Activated CD8-positive, alpha-beta T cell treated with anti-CD3 and anti-CD28 coated beads for 36 hours (primary cell): ENCODE measurements around the gene FAM120B. TPM values are rescaled to one million over a fixed set of nuclear protein-coding genes. Genes with fewer than 3 reads are reported as not detected.

Experiments used
- ATAC-seq: fragments of 200-7000 bp; cut with Tn5 transposase; one replicate; pipeline ENCODE4 v1.10.0; 2021; ENCODE audit warnings: mild to moderate bottlenecking, moderate library complexity
- CTCF ChIA-PET: fragments of 350-600 bp; sonication (Branson Sonifier 250); formaldehyde crosslinking; loops from one replicate; lab custom pipeline; 2021; ENCODE audit warnings: antibody characterized with exemption; lab: Charles Lee
- POLR2A ChIA-PET: fragments of 350-600 bp; sonication (Branson Sonifier 250); formaldehyde crosslinking; loops from one replicate; lab custom pipeline; 2021; ENCODE audit warnings: antibody characterized with exemption; lab: Charles Lee
- DNase-seq: peaks from one replicate; pipeline ENCODE4 v3.0.0-alpha.2; 2020
- H3K27ac Mint-ChIP-seq: one replicate; pipeline ENCODE4 v1.8.0; 2021; ENCODE audit warnings: mild to moderate bottlenecking, mixed read lengths
- H3K27me3 Mint-ChIP-seq: one replicate; pipeline ENCODE4 v1.8.0; 2021; ENCODE audit warnings: mixed read lengths
- H3K36me3 Mint-ChIP-seq: one replicate; pipeline ENCODE4 v1.8.0; 2021; ENCODE audit warnings: low read depth, mixed read lengths
- H3K4me1 Mint-ChIP-seq: one replicate; pipeline ENCODE4 v1.8.0; 2021; ENCODE audit warnings: low read depth, mixed read lengths
- H3K4me3 Mint-ChIP-seq: one replicate; pipeline ENCODE4 v1.8.0; 2021; ENCODE audit warnings: mild to moderate bottlenecking, moderate library complexity, mixed read lengths
- H3K9me3 Mint-ChIP-seq: one replicate; pipeline ENCODE4 v1.8.0; 2021; ENCODE audit warnings: mixed read lengths
- intact Hi-C: fragments of 100-400 bp; cut with micrococcal nuclease; formaldehyde crosslinking; loops from one replicate; pipeline ENCODE4 v1.10.0; 2022
- total RNA-seq, 2 experiments: library from RNA; stranded (reverse); gene quantifications; one replicate each; pipeline ENCODE4 v1.2.3, GENCODE V29; 2021
- TF ChIP-seq, protein P1 (sequence below): fragments of 200-600 bp; IDR thresholded peaks from one replicate; pipeline ENCODE4 v1.8.0; 2022; ENCODE audit warnings: antibody characterized with exemption, mild to moderate bottlenecking

FAM120B gene
- total RNA-seq, 2 experiments from 2014 or later, result 19.0 to 19.5 TPM

- Mint-ChIP-seq H3K9me3 (no peaks in the 10 kb centered on the region), H3K4me1 (peaks cover 18% of the 10 kb centered on the region), H3K36me3 (peaks cover 9% of the 10 kb centered on the region), H3K27me3 (no peaks in the 10 kb centered on the region), H3K4me3 (no peak overlapping the region), H3K27ac (no peak overlapping the region)
- intact Hi-C loops, result no loop called here
- ATAC-seq (no peak), DNase-seq (no peak)
- TF ChIP-seq, protein P1, sequence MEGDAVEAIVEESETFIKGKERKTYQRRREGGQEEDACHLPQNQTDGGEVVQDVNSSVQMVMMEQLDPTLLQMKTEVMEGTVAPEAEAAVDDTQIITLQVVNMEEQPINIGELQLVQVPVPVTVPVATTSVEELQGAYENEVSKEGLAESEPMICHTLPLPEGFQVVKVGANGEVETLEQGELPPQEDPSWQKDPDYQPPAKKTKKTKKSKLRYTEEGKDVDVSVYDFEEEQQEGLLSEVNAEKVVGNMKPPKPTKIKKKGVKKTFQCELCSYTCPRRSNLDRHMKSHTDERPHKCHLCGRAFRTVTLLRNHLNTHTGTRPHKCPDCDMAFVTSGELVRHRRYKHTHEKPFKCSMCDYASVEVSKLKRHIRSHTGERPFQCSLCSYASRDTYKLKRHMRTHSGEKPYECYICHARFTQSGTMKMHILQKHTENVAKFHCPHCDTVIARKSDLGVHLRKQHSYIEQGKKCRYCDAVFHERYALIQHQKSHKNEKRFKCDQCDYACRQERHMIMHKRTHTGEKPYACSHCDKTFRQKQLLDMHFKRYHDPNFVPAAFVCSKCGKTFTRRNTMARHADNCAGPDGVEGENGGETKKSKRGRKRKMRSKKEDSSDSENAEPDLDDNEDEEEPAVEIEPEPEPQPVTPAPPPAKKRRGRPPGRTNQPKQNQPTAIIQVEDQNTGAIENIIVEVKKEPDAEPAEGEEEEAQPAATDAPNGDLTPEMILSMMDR, result no peak
- POLR2A ChIA-PET, result no interaction called here
- CTCF ChIA-PET, result interaction anchor here (1.1 kb wide), 1 partner anchor 541 kb away, joined by 3 read pairs; no protein-coding TSS in a partner anchor
These were observed 66.1 kb downstream of the FAM120B start for GRCh38 chr6:170372380-170373325.

DNA sequence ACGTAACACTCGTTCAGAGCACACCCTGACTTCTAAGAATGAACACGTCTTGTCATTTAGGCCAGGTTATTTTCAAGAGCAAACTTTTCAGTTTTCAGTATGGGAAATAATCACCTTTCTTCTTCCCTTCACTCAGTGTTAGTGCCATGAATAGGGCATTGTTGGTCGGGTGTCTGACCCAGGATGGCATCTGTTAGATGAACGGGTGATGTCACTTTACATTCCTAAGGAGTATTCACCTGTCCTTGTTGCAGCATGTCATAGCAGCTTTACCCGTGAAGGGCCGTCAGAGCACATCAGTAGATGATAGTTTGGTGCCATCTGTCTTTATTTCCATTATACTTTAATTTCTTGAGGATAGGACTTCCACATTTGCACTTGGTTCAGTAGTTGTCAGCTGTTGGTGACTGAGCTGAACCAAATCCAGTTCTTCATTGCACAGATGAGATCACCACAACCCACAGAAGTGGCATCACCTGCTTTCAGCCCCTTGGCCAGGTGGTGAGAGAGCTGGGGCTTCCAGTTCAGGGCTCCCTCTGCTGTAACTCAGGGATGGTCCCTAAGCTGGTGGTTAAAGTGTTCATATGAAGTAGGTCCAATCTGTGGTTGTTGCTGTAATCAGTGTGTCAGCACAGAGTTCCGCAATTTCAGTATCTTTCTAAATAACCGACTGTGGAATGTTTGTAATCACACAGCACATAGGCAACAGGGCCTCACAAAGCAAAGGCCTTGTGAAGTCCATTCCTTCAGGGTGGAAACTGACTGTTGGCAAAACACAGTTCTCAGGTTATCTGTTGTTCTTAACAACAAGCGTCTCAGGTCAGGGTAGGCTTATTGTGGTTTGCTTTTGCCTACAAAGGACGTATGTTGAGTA is 68.2 kb downstream of the FAM120B start:
- ChIA-PET CTCF (no interaction called here), POLR2A (interaction anchor here (0.7 kb wide), 1 partner anchor 11 kb away, joined by 3 read pairs; no protein-coding TSS in a partner anchor)
- ATAC-seq (no peak), DNase-seq (no peak)
- H3K4me1 Mint-ChIP-seq, result peaks cover 33% of the 10 kb centered on the region
- no peak overlapping the region for H3K4me3 Mint-ChIP-seq
- intact Hi-C loops, result no loop called here
- peaks cover 8% of the 10 kb centered on the region for H3K36me3 Mint-ChIP-seq
- TF ChIP-seq, protein P1, result no peak
- no peaks in the 10 kb centered on the region for H3K9me3 Mint-ChIP-seq
- no peak overlapping the region for H3K27ac Mint-ChIP-seq
- H3K27me3 Mint-ChIP-seq, result no peaks in the 10 kb centered on the region

DNA sequence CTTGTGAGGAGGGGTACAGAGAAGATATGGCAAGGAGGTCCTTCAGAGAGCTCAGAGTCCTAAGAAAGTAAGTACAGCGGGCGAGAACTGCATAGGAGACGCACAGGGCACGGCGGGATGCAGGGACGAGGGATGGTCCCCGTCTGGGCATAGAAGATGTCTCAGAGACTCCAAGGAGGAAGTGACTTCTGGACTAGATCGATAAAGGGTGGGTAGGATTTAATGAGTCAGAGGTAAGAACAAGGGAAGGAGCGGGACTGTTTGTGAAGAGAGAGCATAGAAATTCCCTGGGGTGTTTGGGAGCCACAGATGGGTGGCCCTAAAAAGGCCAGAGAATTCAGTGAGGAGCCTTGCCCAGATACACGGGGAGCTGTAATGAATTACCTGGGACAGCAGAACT is 69.1 kb downstream of the FAM120B start:
- no peaks in the 10 kb centered on the region for H3K9me3 Mint-ChIP-seq
- H3K4me1 Mint-ChIP-seq, result peaks cover 30% of the 10 kb centered on the region
- peak overlapping the region; percentile 40 for H3K27ac Mint-ChIP-seq
- ATAC-seq (no peak), DNase-seq (no peak)
- CTCF ChIA-PET, result no interaction called here
- no peak overlapping the region for H3K4me3 Mint-ChIP-seq
- POLR2A ChIA-PET, result no interaction called here
- H3K36me3 Mint-ChIP-seq, result peaks cover 9% of the 10 kb centered on the region
- intact Hi-C loops, result no loop called here
- TF ChIP-seq, protein P1, result no peak
- H3K27me3 Mint-ChIP-seq, result no peaks in the 10 kb centered on the region

DNA sequence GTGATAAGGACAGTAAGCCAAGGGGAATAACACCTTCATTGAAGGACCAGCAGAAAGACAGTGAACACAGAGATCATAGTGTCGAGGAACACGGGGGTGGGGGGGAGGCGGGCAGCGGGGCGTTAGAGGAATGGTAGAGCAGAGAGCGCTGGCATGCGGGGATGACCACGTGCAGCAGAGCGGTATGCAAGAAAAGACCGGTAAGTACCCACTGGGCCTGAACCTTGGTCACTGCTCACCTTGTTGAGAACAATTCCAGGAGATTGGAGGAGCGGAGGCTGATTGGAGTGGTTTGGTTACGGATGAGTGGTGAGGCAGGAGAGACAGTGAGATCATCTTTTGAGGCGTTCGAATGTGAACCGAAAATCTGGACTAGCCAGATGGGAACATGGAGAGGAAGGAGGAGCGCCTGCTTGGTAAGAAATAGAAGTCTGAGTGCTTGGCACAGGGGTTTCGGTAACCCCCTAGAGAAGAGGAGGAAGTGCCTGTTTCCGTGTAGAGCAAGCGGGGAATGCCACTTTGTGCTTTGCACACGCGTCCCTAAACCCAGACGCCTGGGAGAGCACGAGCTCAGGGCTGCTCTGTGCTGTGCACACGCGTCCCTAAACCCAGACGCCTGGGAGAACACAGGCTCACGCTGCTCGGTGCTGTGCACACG is 70.0 kb downstream of the FAM120B start:
- DNase-seq, result no peak
- no peaks in the 10 kb centered on the region for H3K27me3 Mint-ChIP-seq
- POLR2A ChIA-PET, result no interaction called here
- H3K9me3 Mint-ChIP-seq, result no peaks in the 10 kb centered on the region
- no peak for ATAC-seq
- CTCF ChIA-PET, result no interaction called here
- TF ChIP-seq, protein P1, result no peak
- peaks cover 9% of the 10 kb centered on the region for H3K36me3 Mint-ChIP-seq
- H3K27ac Mint-ChIP-seq, result peak overlapping the region; percentile 40
- intact Hi-C loops, result no loop called here
- H3K4me1 Mint-ChIP-seq, result peaks cover 29% of the 10 kb centered on the region
- no peak overlapping the region for H3K4me3 Mint-ChIP-seq
